SK-N-SH (cell line): ENCODE results near the gene SELENOH. TPM values are rescaled to one million over a fixed set of nuclear protein-coding genes. Genes with fewer than 3 reads are reported as not detected.

Experiments used
- CTCF ChIA-PET: fragments of 300-600, 350-600 bp; formaldehyde crosslinking; extraction: SDS; loops from one replicate; lab custom pipeline; 2021; lab: Yijun Ruan, JAX
- POLR2A ChIA-PET: fragments of 350-600 bp; sonication (Branson Sonifier 250); formaldehyde crosslinking; extraction: SDS; loops from one replicate; lab custom pipeline; 2020; ENCODE audit warnings: antibody characterized with exemption, inconsistent platforms; lab: Yijun Ruan, JAX
- DNase-seq: peaks from one replicate; pipeline ENCODE4 v3.0.0; 2012
- H2AFZ ChIP-seq: fragments of 200-600 bp; sonication (generic); 2 replicates; pipeline ENCODE4 v1.8.1; 2016; ENCODE audit warnings: antibody characterized with exemption, mild to moderate bottlenecking, low read depth
- H3F3A ChIP-seq: fragments of 200-600 bp; sonication (generic); replicated peaks from 2 replicates; pipeline ENCODE3; 2016; ENCODE audit warnings: antibody characterized with exemption, mild to moderate bottlenecking; ENCODE audit not compliant: insufficient read depth
- H3K27ac ChIP-seq, 2 experiments: fragments of 200-500 bp in 1 of 2; fragments of 200-600 bp in 1 of 2; sonication (Bioruptor generic) in 1 of 2; sonication (generic), shearing (Covaris generic) in 1 of 2; 2 replicates each; pipeline versions ENCODE4 v1.5.1 to v1.6.1; 2014 to 2016; ENCODE audit warnings: low read depth in 2 of 2, inconsistent platforms in 1 of 2, low read length in 1 of 2, mild to moderate bottlenecking in 1 of 2, mixed read lengths in 1 of 2
- H3K27me3 ChIP-seq: fragments of 200-600 bp; sonication (generic), shearing (Covaris generic); 2 replicates; pipeline ENCODE4 v1.6.1; 2016; ENCODE audit warnings: mixed run types; ENCODE audit not compliant: insufficient read depth
- H3K36me3 ChIP-seq, 2 experiments: fragments of 200-500 bp in 1 of 2; fragments of 200-600 bp in 1 of 2; sonication (Bioruptor generic) in 1 of 2; sonication (generic) in 1 of 2; replicated peaks in 1 of 2; 2 replicates each; pipeline versions ENCODE3 to v1.5.1; 2014 to 2016; ENCODE audit warnings: low read length in 1 of 2, mild to moderate bottlenecking in 1 of 2; ENCODE audit not compliant: insufficient read depth in 2 of 2, control insufficient read depth in 1 of 2
- H3K4me1 ChIP-seq, 2 experiments: fragments of 200-500 bp in 1 of 2; fragments of 200-600 bp in 1 of 2; sonication (Bioruptor generic) in 1 of 2; sonication (generic), shearing (Covaris generic) in 1 of 2; 2 replicates each; pipeline versions ENCODE4 v1.5.1 to v1.6.1; 2014 to 2016; ENCODE audit warnings: low read depth in 1 of 2, low read length in 1 of 2, mixed run types in 1 of 2; ENCODE audit not compliant: insufficient read depth in 2 of 2, control insufficient read depth in 1 of 2
- H3K4me2 ChIP-seq: fragments of 200-600 bp; sonication (generic), shearing (Covaris generic); 2 replicates; pipeline ENCODE4 v1.6.1; 2017; ENCODE audit warnings: mixed run types
- H3K4me3 ChIP-seq, 2 experiments: fragments of 200-500 bp in 1 of 2; fragments of 200-600 bp in 1 of 2; sonication (Bioruptor generic) in 1 of 2; sonication (generic), shearing (Covaris generic) in 1 of 2; 2 replicates each; pipeline versions ENCODE4 v1.5.1 to v1.8.1; 2014 to 2016; ENCODE audit warnings: low read depth in 2 of 2, inconsistent platforms in 1 of 2, low read length in 1 of 2, mild to moderate bottlenecking in 1 of 2, mixed read lengths in 1 of 2, moderate library complexity in 1 of 2
- H3K79me2 ChIP-seq: fragments of 200-600 bp; sonication (generic); 2 replicates; pipeline ENCODE4 v1.8.1; 2017; ENCODE audit warnings: mild to moderate bottlenecking; ENCODE audit not compliant: insufficient read depth
- H3K9ac ChIP-seq: fragments of 200-600 bp; sonication (generic); 2 replicates; pipeline ENCODE4 v1.6.1; 2017; ENCODE audit warnings: mixed run types
- H3K9me2 ChIP-seq: fragments of 200-600 bp; sonication (generic); 2 replicates; pipeline ENCODE4 v1.6.1; 2017; ENCODE audit warnings: mixed run types
- H3K9me3 ChIP-seq: fragments of 200-600 bp; sonication (generic); 2 replicates; pipeline ENCODE4 v1.6.1; 2017; ENCODE audit warnings: mixed run types, mild to moderate bottlenecking, moderate library complexity
- H4K20me1 ChIP-seq: fragments of 200-600 bp; sonication (generic); 2 replicates; pipeline ENCODE4 v1.6.1; 2017; ENCODE audit warnings: mild to moderate bottlenecking, mixed run types; ENCODE audit not compliant: insufficient read depth
- FOXJ3 ChIP-seq: sonication (generic); formaldehyde crosslinking; IDR thresholded peaks from 2 replicates; pipeline ENCODE4 v1.5.1; 2020; ENCODE audit warnings: mild to moderate bottlenecking, missing genetic modification reagents
- FOXM1 ChIP-seq: IDR thresholded peaks from 2 replicates; pipeline ENCODE4 v1.4.0; 2012; ENCODE audit warnings: low read depth, mild to moderate bottlenecking
- MEF2A ChIP-seq: IDR thresholded peaks from 2 replicates; pipeline ENCODE4 v1.4.0; 2012; ENCODE audit warnings: low read depth, borderline replicate concordance
- POLR2AphosphoS5 ChIP-seq: IDR thresholded peaks from 2 replicates; pipeline ENCODE4 v1.6.1; 2012; ENCODE audit warnings: low read depth, low read length
- RAD21 ChIP-seq: IDR thresholded peaks from 2 replicates; pipeline ENCODE4 v1.6.1; 2012; ENCODE audit warnings: mild to moderate bottlenecking, low read length
- REST ChIP-seq: IDR thresholded peaks from 2 replicates; pipeline ENCODE4 v1.6.1; 2012; ENCODE audit warnings: mild to moderate bottlenecking, low read depth, low read length, moderate library complexity
- RFX5 ChIP-seq: IDR thresholded peaks from 2 replicates; pipeline ENCODE4 v1.6.1; 2012; ENCODE audit warnings: mild to moderate bottlenecking, improper control_type of control experiment, low read length
- RXRA ChIP-seq: IDR thresholded peaks from 2 replicates; pipeline ENCODE4 v1.4.0; 2012; ENCODE audit warnings: low read depth, mild to moderate bottlenecking, borderline replicate concordance
- SMC3 ChIP-seq: IDR thresholded peaks from 2 replicates; pipeline ENCODE4 v1.6.1; 2012; ENCODE audit warnings: low read depth, low read length, improper control_type of control experiment
- TAF1 ChIP-seq: IDR thresholded peaks from 2 replicates; pipeline ENCODE4 v1.6.1; 2012; ENCODE audit warnings: low read depth, mild to moderate bottlenecking, low read length, moderate library complexity, borderline replicate concordance
- TCF12 ChIP-seq: IDR thresholded peaks from 2 replicates; pipeline ENCODE4 v1.4.0; 2012
- USF1 ChIP-seq: IDR thresholded peaks from 2 replicates; pipeline ENCODE4 v1.4.0; 2012; ENCODE audit warnings: low read depth, borderline replicate concordance
- YY1 ChIP-seq: IDR thresholded peaks from 2 replicates; pipeline ENCODE4 v1.4.0; 2012; ENCODE audit warnings: low read depth, mild to moderate bottlenecking
- ZBTB33 ChIP-seq: IDR thresholded peaks from 2 replicates; pipeline ENCODE4 v1.4.0; 2012; ENCODE audit warnings: low read depth, borderline replicate concordance
- WGBS: methylation state at CpG from one replicate; pipeline ENCODE4 v1.1.6; 2017; ENCODE audit warnings: low lambda C conversion rate; 5-methylcytosine and 5-hydroxymethylcytosine counted together
- polyA plus RNA-seq, 3 experiments: library from polyadenylated mRNA; depleted of rRNA; stranded (reverse); fragments of >200 nt; gene quantifications; 2 replicates each; pipeline ENCODE4 v1.2.3, GENCODE V29; 2012

SELENOH gene
- polyA plus RNA-seq, 1 of the 3 experiments (the other 2 are of a cell fraction): 333 TPM

- TF ChIP-seq REST (0 out of 2 replicates have a peak, but pooled peaks have one; percentile 47), SMC3 (no peak)
Observed at GRCh38 chr11:57778318-57779037, 37.2 kb downstream of the SELENOH start (continued).

GRCh38 chr11:57779276-57779675 is 38.0 kb downstream of the SELENOH start:
- ChIA-PET POLR2A (interaction anchor here (0.5 to 1.5 kb wide), 4 partner anchors 16 to 67 kb away, joined by 3 to 4 read pairs (median 3); partner anchors contain the start of gene TMX2), CTCF (interaction anchor here (0.9 to 7.6 kb wide), 6 partner anchors 15 to 28 kb away, joined by 3 to 43 read pairs (median 4); partner anchors contain the start of genes BTBD18 and CTNND1)
- 55% methylated on average over 1 of the region's 1 CpG for WGBS

More at GRCh38 chr11:57779276-57779675, 38.0 kb downstream of the SELENOH start:
- peak overlapping the region; percentile 89 to 92 for H3K27ac ChIP-seq
- peaks cover 54% of the 10 kb centered on the region for H4K20me1 ChIP-seq
- H3K4me2 ChIP-seq: peak overlapping the region; percentile 76; the same call in 1 of the 2 replicates
- no peak for DNase-seq
- peaks cover 0 to 4% of the 10 kb centered on the region in 2 experiments for H3K36me3 ChIP-seq
- peak overlapping the region; percentile 59; the same call in 1 of the 2 replicates for H3K9ac ChIP-seq
- H2AFZ ChIP-seq: no peak overlapping the region
- H3K9me2 ChIP-seq: no peaks in the 10 kb centered on the region
- H3K9me3 ChIP-seq: no peaks in the 10 kb centered on the region
- H3K79me2 ChIP-seq: peaks cover 95% of the 10 kb centered on the region
- H3K27me3 ChIP-seq: no peaks in the 10 kb centered on the region
- H3F3A ChIP-seq: peaks cover 16% of the 10 kb centered on the region
- H3K4me3 ChIP-seq: no peak overlapping the region
- peaks cover 35 to 53% of the 10 kb centered on the region in 2 experiments for H3K4me1 ChIP-seq
- TF ChIP-seq RXRA (no peak), RFX5 (no peak), ZBTB33 (no peak), USF1 (no peak), TCF12 (no peak), POLR2AphosphoS5 (no peak), FOXM1 (no peak), TAF1 (no peak), YY1 (no peak), RAD21 (no peak), FOXJ3 (CRISPR knock-in tag) (no peak), MEF2A (no peak)
